Measurements from ENCODE around the gene RERE. TPM values are rescaled to one million over a fixed set of nuclear protein-coding genes. Genes with fewer than 3 reads are reported as not detected.

Gene RERE
- total RNA-seq, 4 donors from 2014 or later, result 118 to 244 (median 131) TPM

GRCh38 chr1:8358241-8358896, 459.1 kb downstream of the RERE start:
- no peak for DNase-seq
- Histone ChIP-seq H3K27ac (no peak overlapping the region), H3K4me1 (peaks cover 2 to 10% of the 10 kb centered on the region in 2 donors), H3K27me3 (no peaks in the 10 kb centered on the region), H3K4me3 (replicated peaks in 1 of 3) (no peak overlapping the region), H3K9me3 (no peaks in the 10 kb centered on the region), H3K36me3 (peaks cover 88 to 93% of the 10 kb centered on the region in 2 donors)
- no peak for TF ChIP-seq POLR2A (IDR thresholded peaks at IDR 0.05)
- TF ChIP-seq, protein P1, sequence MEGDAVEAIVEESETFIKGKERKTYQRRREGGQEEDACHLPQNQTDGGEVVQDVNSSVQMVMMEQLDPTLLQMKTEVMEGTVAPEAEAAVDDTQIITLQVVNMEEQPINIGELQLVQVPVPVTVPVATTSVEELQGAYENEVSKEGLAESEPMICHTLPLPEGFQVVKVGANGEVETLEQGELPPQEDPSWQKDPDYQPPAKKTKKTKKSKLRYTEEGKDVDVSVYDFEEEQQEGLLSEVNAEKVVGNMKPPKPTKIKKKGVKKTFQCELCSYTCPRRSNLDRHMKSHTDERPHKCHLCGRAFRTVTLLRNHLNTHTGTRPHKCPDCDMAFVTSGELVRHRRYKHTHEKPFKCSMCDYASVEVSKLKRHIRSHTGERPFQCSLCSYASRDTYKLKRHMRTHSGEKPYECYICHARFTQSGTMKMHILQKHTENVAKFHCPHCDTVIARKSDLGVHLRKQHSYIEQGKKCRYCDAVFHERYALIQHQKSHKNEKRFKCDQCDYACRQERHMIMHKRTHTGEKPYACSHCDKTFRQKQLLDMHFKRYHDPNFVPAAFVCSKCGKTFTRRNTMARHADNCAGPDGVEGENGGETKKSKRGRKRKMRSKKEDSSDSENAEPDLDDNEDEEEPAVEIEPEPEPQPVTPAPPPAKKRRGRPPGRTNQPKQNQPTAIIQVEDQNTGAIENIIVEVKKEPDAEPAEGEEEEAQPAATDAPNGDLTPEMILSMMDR (IDR thresholded peaks at IDR 0.05), result no peak
- intact Hi-C loops (cut with DNase I), result no loop called here
- 93 to 96% methylated on average over 42 to 46 of the region's 46 CpGs for WGBS, 2 donors

DNA sequence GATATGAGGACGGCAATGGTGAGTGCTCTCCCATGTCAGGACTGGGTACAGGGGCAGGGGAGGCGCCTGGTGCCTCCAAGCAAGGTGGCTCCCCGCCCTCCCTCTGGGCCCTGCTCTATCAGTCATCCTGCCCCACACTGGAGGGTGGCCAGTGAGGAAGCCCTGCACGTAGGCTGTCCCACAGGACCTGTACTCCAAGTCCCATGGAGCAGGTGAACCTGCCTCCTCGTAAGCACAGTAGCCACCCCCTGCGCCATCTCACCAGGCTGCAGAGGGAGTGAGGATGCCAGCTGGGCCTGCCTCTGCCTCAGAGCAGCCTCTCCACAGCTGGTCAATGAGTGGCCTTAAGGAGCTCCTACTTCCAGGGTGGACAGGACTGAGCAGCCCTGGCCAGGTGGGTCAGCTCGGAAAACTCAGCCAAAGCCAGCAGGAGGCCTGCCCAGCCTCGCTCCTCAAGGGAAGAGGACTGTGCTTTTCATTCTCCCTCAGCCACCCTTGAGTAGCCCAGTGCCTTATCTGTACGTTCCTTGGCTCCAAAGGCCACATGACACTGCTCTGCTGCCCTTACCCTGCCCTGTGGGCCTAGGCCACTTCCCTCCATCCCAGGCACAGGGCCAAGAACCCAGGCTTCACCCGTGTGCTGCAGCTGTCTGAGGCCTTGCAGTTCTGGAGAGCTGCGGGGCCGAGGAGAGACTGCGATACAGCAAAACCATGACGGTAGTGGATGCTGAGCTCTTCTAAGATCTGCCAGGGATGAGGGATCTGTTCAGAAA, 459.9 kb downstream of the RERE start:
- Histone ChIP-seq H3K4me1 (peaks cover 0 to 14% of the 10 kb centered on the region in 2 donors), H3K36me3 (peaks cover 85 to 88% of the 10 kb centered on the region in 2 donors), H3K4me3 (replicated peaks in 1 of 3) (no peak overlapping the region), H3K27me3 (no peaks in the 10 kb centered on the region), H3K27ac (peak overlapping the region in 1 of 3 donors; percentile 23), H3K9me3 (no peaks in the 10 kb centered on the region)
- peak in 1 of 2 donors; percentile 1 for DNase-seq
- intact Hi-C loops (cut with DNase I), result no loop called here
- WGBS, 2 donors, result 86% methylated on average over 8 to 9 of the region's 14 CpGs
- no peak for TF ChIP-seq POLR2A (IDR thresholded peaks at IDR 0.05)
- TF ChIP-seq, protein P1 (IDR thresholded peaks at IDR 0.05), result no peak

DNA sequence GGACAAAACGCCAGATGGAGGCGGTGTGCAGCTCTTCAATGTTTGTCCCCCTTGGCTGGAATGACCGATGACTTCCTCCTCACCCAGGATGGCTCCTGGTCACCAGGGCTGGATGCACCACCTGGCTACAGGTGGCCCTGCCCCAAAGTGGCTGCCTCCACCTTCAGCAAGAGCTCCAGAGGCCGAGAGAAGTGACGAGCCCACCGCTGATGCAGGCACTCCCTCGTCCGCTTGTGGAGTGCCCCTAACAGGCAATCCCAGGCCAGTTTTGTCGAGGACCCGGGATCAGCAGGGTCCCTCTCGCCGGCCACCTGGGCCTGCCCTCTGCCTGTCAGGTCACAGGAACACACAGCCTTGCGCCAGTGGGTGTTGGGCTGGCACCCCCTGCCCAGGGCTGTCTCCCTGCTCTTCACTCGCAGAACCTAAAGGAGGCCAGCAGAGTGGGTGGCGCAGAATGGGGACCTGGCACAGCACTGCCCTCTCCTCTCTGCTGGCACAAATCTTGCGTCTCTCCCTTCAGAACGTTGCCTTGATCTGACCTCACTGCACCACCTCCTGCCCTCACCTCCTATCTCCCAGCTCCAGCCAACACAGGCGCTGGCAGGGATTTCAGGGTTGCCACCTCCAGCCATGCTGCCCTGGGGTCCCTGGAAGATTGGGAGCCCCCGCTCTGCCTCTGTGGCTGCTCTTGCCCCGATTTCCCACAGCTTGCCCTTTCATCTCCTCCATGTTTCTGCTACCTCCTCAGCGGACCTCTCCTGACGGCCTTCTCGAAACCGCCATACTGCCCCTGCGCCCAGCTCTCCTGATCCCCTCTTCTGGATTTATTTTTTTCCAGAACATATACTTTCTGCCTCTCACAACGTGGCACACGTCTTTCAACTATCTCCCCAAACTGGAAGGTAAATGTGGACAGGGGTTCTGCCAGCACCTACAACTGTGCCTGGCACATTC, 460.9 kb downstream of the RERE start:
- Histone ChIP-seq H3K27me3 (no peaks in the 10 kb centered on the region), H3K36me3 (peaks cover 79% of the 10 kb centered on the region in 2 donors), H3K9me3 (no peaks in the 10 kb centered on the region), H3K4me1 (peaks cover 0 to 21% of the 10 kb centered on the region in 2 donors), H3K27ac (peak overlapping the region in 1 of 3 donors; percentile 23), H3K4me3 (replicated peaks in 1 of 3) (no peak overlapping the region)
- TF ChIP-seq POLR2A (IDR thresholded peaks at IDR 0.05), result no peak
- TF ChIP-seq, protein P1 (IDR thresholded peaks at IDR 0.05), result no peak
- 91 to 96% methylated on average over 22 to 23 of the region's 27 CpGs for WGBS, 2 donors
- no peak for DNase-seq
- intact Hi-C loops (cut with DNase I), result no loop called here

GRCh38 chr1:8355439-8356255, 461.8 kb downstream of the RERE start:
- no peak overlapping the region for H3K27ac ChIP-seq
- DNase-seq, result no peak
- H3K9me3 ChIP-seq, result no peaks in the 10 kb centered on the region

More at GRCh38 chr1:8355439-8356255, 461.8 kb downstream of the RERE start:
- intact Hi-C loops (cut with DNase I), result no loop called here
- 89 to 91% methylated on average over 17 to 19 of the region's 24 CpGs for WGBS, 2 donors
- H3K4me3 ChIP-seq (replicated peaks in 1 of 3), result no peak overlapping the region
- H3K36me3 ChIP-seq, result peaks cover 70% of the 10 kb centered on the region in 2 donors
- H3K4me1 ChIP-seq, result peaks cover 0 to 21% of the 10 kb centered on the region in 2 donors
- no peaks in the 10 kb centered on the region for H3K27me3 ChIP-seq
- TF ChIP-seq POLR2A (IDR thresholded peaks at IDR 0.05), result no peak
- TF ChIP-seq, protein P1 (IDR thresholded peaks at IDR 0.05), result no peak

Data from thyroid gland (tissue), 4 donors.